Astrocyte of the spinal cord (primary cell): ENCODE measurements around the gene KHSRP.
A peak's percentile ranks its signal among the peaks of the same experiment; 100 is the strongest.

Experiments
- DNase-seq: peaks from one replicate; pipeline ENCODE4 v3.0.0; 2011; ENCODE audit warnings: low read depth, low spot score
- H3K4me3 ChIP-seq: 2 replicates; pipeline ENCODE4 v1.5.1; 2011; ENCODE audit warnings: low read depth, mild to moderate bottlenecking, low read length, moderate library complexity
- in situ Hi-C: cut with HindIII; loops from 2 replicates; pipeline ENCODE4 v1.10.0; 2017; ENCODE audit warnings: low sequenced_read_pairs
- TF ChIP-seq, protein P1 (sequence below): IDR thresholded peaks from 2 replicates; pipeline ENCODE4 v1.5.1; 2012; ENCODE audit warnings: low read depth, mild to moderate bottlenecking, low read length, inconsistent platforms

Gene KHSRP

DNA sequence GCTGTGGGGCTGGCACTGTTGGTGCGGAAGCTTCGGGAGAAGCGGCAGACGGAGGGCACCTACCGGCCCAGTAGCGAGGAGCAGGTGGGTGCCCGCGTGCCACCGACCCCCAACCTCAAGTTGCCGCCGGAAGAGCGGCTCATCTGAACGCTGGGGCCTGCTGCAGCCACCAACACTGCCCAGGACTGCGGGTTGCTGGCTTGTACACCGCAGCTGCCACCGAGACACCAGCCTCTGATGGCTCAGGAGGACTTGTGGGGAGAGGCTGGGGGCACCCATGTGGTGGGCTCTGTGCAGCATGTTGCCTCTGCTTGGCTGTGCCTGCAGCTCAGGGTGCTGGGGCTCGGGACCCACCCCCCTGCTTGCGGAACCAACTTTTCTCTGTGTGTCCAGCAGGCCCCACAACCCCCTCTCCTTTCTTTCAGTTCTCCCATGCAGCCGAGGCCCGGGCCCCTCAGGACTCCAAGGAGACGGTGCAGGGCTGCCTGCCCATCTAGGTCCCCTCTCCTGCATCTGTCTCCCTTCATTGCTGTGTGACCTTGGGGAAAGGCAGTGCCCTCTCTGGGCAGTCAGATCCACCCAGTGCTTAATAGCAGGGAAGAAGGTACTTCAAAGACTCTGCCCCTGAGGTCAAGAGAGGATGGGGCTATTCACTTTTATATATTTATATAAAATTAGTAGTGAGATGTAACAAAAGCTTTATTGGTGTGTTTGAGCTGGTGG, 42.1 kb upstream of the KHSRP start:
- TF ChIP-seq, protein P1, sequence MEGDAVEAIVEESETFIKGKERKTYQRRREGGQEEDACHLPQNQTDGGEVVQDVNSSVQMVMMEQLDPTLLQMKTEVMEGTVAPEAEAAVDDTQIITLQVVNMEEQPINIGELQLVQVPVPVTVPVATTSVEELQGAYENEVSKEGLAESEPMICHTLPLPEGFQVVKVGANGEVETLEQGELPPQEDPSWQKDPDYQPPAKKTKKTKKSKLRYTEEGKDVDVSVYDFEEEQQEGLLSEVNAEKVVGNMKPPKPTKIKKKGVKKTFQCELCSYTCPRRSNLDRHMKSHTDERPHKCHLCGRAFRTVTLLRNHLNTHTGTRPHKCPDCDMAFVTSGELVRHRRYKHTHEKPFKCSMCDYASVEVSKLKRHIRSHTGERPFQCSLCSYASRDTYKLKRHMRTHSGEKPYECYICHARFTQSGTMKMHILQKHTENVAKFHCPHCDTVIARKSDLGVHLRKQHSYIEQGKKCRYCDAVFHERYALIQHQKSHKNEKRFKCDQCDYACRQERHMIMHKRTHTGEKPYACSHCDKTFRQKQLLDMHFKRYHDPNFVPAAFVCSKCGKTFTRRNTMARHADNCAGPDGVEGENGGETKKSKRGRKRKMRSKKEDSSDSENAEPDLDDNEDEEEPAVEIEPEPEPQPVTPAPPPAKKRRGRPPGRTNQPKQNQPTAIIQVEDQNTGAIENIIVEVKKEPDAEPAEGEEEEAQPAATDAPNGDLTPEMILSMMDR = no peak
- in situ Hi-C loops = no loop called here
- H3K4me3 ChIP-seq = no peak overlapping the region
- no peak for DNase-seq

DNA sequence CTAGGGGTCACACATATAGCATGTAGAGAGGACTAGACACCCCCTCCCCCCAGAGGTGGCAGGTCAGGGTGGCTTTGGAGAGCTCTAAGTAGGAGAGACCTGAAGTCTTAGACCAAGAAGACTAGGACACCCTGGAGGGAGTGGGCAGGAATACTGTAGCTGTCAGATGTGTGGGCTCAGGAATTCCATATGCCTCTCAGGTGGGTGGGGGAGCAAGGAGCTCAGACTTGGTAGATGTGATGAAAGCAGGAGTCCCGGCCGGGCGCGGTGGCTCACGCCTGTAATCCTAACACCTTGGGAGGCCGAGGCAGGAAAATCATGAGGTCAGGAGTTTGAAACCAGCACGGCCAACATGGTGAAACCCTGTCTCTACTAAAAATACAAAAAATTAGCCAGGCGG, 41.1 kb upstream of the KHSRP start:
- TF ChIP-seq, protein P1 = no peak
- DNase-seq = no peak
- in situ Hi-C loops = no loop called here
- no peak overlapping the region for H3K4me3 ChIP-seq

DNA sequence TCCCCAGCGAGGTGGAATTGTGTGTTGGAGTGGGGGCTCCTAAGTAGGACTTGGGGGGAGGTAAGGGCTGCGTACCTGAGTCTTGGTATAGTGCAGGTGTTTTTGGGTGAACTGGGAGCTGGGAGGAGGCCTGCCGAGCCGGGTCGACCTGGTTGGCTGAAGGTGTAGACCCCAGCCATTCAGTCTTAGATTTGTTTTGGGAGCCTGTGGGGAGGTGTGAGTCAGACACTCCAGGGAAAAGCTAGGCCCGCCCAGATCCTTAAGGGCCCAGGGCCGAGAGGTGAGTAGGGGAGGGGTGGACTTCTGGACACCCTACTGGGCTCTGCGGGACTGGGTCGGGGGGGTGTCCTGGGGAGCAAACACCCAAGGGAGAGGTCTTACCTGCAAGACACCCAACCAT, 40.4 kb upstream of the KHSRP start:
- in situ Hi-C loops = no loop called here
- TF ChIP-seq, protein P1 = no peak
- no peak for DNase-seq
- no peak overlapping the region for H3K4me3 ChIP-seq

DNA sequence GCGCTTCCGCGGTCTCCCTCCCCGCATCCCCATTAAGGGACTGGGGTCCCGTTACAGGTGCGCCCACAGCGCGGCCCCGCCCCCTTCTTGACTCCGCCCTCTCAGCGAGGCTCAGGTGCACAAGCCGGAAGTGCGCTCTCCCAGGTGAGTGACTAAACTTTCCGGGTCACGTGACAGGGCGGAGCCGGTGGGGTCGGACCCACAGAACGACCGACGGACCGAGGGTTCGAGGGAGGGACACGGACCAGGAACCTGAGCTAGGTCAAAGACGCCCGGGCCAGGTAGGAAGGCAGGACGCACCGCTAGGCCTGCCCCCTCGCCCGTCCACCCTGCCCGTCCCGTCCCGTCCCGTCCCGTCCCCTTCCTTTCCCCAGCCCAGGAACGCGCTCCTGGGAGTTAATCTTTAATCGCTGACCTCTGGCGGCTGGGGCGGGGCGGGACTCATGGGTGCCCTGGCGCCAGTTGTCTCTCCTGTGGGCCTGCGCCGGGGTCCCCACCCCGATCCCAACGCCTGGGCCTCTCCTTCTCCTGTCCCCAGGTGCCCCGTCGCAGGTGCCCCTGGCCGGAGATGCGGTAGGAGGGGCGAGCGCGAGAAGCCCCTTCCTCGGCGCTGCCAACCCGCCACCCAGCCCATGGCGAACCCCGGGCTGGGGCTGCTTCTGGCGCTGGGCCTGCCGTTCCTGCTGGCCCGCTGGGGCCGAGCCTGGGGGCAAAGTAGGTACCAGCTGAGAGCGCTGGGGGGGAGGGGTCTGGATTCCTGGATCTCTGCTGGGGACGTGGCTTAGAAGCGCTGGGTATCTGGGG, 39.7 kb upstream of the KHSRP start, which contains the start of gene CRB3:
TSS of gene CRB3 (plus strand) at position 202 of the 804 bp plus-strand sequence. CDS start at position 633, 431 bp downstream.
- H3K4me3 ChIP-seq = no peak within 1 kb of the TSS
- TF ChIP-seq, protein P1 = no peak
- in situ Hi-C loops = no loop called here
- no peak for DNase-seq

DNA sequence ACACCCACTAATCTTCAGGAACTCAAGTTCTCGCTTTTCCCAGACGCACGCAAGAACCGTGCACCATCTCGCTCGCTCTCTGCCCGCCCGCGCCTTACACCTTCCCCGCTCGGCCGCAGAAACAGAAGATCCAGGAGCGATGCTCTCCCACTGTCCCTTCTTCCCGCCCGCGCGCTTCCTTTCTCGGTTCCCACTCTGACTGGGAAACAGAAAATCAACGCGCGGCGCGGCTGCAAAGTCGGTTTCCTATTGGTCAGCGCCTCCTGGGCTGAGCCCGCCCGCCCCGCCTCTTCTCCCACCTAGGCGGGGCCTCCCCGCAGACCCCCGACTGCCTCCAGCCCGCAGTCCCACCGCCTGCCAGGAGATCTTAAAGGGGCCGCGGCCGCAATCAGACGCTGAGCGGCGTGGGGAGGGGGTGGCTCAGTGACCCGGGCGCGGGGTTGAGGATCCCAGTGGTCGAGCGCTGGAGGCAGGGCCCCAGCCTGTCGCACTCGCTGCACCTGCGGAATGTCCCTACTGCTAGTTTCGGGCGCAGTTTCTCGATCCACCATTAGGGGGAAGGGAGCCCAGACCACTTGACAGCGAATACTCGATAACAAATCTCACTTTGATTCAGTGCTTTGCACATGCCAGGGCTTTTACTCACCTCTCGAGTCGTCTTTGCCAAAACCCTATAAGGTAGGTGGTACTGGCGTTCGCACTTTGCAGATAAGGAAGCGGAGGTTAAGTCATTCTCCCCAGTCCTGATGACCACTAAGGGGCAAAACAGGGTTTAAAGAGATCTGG, 35.7 kb upstream of the KHSRP start:
- in situ Hi-C loops = no loop called here
- TF ChIP-seq, protein P1 = peak; percentile 62
- peak; percentile 98 for DNase-seq
- peak overlapping the region; percentile 52 for H3K4me3 ChIP-seq
